T-cell (primary cell): ENCODE data around the gene MCAM. TPM values are rescaled to one million over a fixed set of nuclear protein-coding genes. Genes with fewer than 3 reads are reported as not detected.

Source experiments
- ATAC-seq, 4 experiments: fragments of 200-7000 bp in 3 of 4; fragments of 150-1000 bp in 1 of 4; cut with Tn5 transposase; replicated peaks in 1 of 4; 1 replicate in 3 of 4; 2 replicates in 1 of 4; pipeline ENCODE4 v1.10.0; 2021; ENCODE audit warnings: moderate library complexity in 3 of 4, mild to moderate bottlenecking in 2 of 4, moderate number of reproducible peaks in 1 of 4
- CTCF ChIA-PET, 2 donors: fragments of 300-600 bp; sonication (Branson Sonifier 250); formaldehyde crosslinking; loops; one replicate each; lab custom pipeline; 2022; ENCODE audit warnings: antibody characterized with exemption in 2 of 2; lab: Charles Lee
- POLR2A ChIA-PET, 2 donors: fragments of 300-600 bp; sonication (Branson Sonifier 250); formaldehyde crosslinking; loops; one replicate each; lab custom pipeline; 2022; ENCODE audit warnings: antibody characterized with exemption in 2 of 2; lab: Charles Lee
- DNase-seq, 35 experiments: peaks; one replicate each; pipeline versions ENCODE4 v3.0.0 to v3.0.0-alpha.2; 2013 to 2023
- H3K27ac ChIP-seq: one replicate; pipeline ENCODE4 v1.5.1; 2013; ENCODE audit warnings: low read length
- H3K27me3 ChIP-seq, 2 experiments: replicated peaks in 1 of 2; 1 replicate in 1 of 2; 2 replicates in 1 of 2; pipeline versions ENCODE4 v1.6.1 to v1.7.0; 2013; ENCODE audit warnings: low read length in 1 of 2, mixed read lengths in 1 of 2; ENCODE audit not compliant: control insufficient read depth in 2 of 2, insufficient read depth in 2 of 2; ENCODE audit errors: extremely low read depth in 1 of 2
- H3K36me3 ChIP-seq, 2 donors: 1 replicate in 1 of 2; 2 replicates in 1 of 2; pipeline versions ENCODE4 v1.6.1 to v1.7.0; 2013; ENCODE audit warnings: low read length in 1 of 2; ENCODE audit not compliant: control insufficient read depth in 2 of 2, insufficient read depth in 1 of 2; ENCODE audit errors: extremely low read depth in 1 of 2
- H3K4me1 ChIP-seq, 2 experiments: 1 replicate in 1 of 2; 2 replicates in 1 of 2; pipeline versions ENCODE4 v1.6.1 to v1.7.0; 2013; ENCODE audit warnings: low read length in 2 of 2, mixed read lengths in 1 of 2; ENCODE audit not compliant: insufficient read depth in 2 of 2, control insufficient read depth in 1 of 2; ENCODE audit errors: extremely low read depth in 1 of 2
- H3K4me3 ChIP-seq, 2 donors: 1 replicate in 1 of 2; 2 replicates in 1 of 2; pipeline versions ENCODE4 v1.5.1 to v1.7.0; 2013; ENCODE audit warnings: mild to moderate bottlenecking in 2 of 2, low read length in 1 of 2, moderate library complexity in 1 of 2; ENCODE audit not compliant: control insufficient read depth in 1 of 2; ENCODE audit errors: extremely low read depth in 1 of 2
- H3K9me3 ChIP-seq: 2 replicates; pipeline ENCODE4 v1.7.0; 2013
- H3K27ac Mint-ChIP-seq, 2 donors: one replicate each; pipeline ENCODE4 v1.8.0; 2020 to 2021; ENCODE audit warnings: mild to moderate bottlenecking in 2 of 2, mixed read lengths in 2 of 2
- H3K27me3 Mint-ChIP-seq, 2 donors: one replicate each; pipeline ENCODE4 v1.8.0; 2021 to 2022; ENCODE audit warnings: mixed read lengths in 2 of 2
- H3K36me3 Mint-ChIP-seq: one replicate; pipeline ENCODE4 v1.8.0; 2021; ENCODE audit warnings: mixed read lengths
- H3K4me1 Mint-ChIP-seq, 3 donors: one replicate each; pipeline ENCODE4 v1.8.0; 2020 to 2022; ENCODE audit warnings: mixed read lengths in 3 of 3, mild to moderate bottlenecking in 1 of 3
- H3K4me3 Mint-ChIP-seq, 3 donors: one replicate each; pipeline ENCODE4 v1.8.0; 2020 to 2022; ENCODE audit warnings: mild to moderate bottlenecking in 3 of 3, mixed read lengths in 3 of 3, moderate library complexity in 3 of 3
- H3K9me3 Mint-ChIP-seq, 3 donors: one replicate each; pipeline ENCODE4 v1.8.0; 2020 to 2022; ENCODE audit warnings: mixed read lengths in 3 of 3
- WGBS: methylation state at CpG from one replicate; pipeline ENCODE4 v1.1.5; 2013; ENCODE audit warnings: missing lambda C conversion rate; ENCODE audit not compliant: insufficient coverage; 5-methylcytosine and 5-hydroxymethylcytosine counted together
- total RNA-seq, 35 experiments: library from RNA in 6 of 35; stranded (reverse) in 6 of 35; fragments of 120-200 nt in 1 of 35; gene quantifications; one replicate each; pipeline versions ENCODE4 v1.2.1 to v1.2.4 and lab custom pipeline; 2013 to 2026

Gene MCAM
- total RNA-seq, 5 donors from 2014 or later (not counting 1 experiment from before 2014, with no cell fraction given) = 0.50 to 10.2 (median 0.76) TPM

- Mint-ChIP-seq H3K4me1 (peaks cover 8 to 16% (median 9%) of the 10 kb centered on the region in 3 donors), H3K9me3 (no peaks in the 10 kb centered on the region), H3K27me3 (peaks cover 25 to 40% of the 10 kb centered on the region in 2 donors), H3K27ac (no peak overlapping the region), H3K4me3 (peak overlapping the region; percentile 1 to 67 (median 39)), H3K36me3 (no peaks in the 10 kb centered on the region)
- no peak for ATAC-seq
- Histone ChIP-seq H3K4me1 (peaks cover 0 to 14% of the 10 kb centered on the region in 2 experiments), H3K27me3 (peaks cover 12 to 46% of the 10 kb centered on the region in 2 experiments), H3K9me3 (no peaks in the 10 kb centered on the region), H3K27ac (no peak overlapping the region), H3K4me3 (no peak overlapping the region), H3K36me3 (no peaks in the 10 kb centered on the region)
- DNase-seq = no peak
- POLR2A ChIA-PET = interaction anchor here in 1 of 2 donors (0.5 kb wide), 1 partner anchor 149 kb away, joined by 6 read pairs; no protein-coding TSS in a partner anchor
- 70% methylated on average over 2 of the region's 11 CpGs for WGBS
- CTCF ChIA-PET = interaction anchor here in 1 of 2 donors (0.5 to 2.1 kb wide), 4 partner anchors 14 to 506 kb away, joined by 3 to 5 read pairs (median 4); no protein-coding TSS in a partner anchor
These were observed 45.2 kb upstream of the MCAM start for GRCh38 chr11:119361941-119362725.

GRCh38 chr11:119361056-119361787, 44.3 kb upstream of the MCAM start:
- ATAC-seq = no peak
- Mint-ChIP-seq H3K27me3 (peaks cover 15 to 33% of the 10 kb centered on the region in 2 donors), H3K4me1 (peaks cover 9 to 19% (median 15%) of the 10 kb centered on the region in 3 donors), H3K36me3 (no peaks in the 10 kb centered on the region), H3K27ac (no peak overlapping the region), H3K9me3 (no peaks in the 10 kb centered on the region), H3K4me3 (no peak overlapping the region)
- Histone ChIP-seq H3K27me3 (peaks cover 12 to 43% of the 10 kb centered on the region in 2 experiments), H3K4me1 (peaks cover 0 to 21% of the 10 kb centered on the region in 2 experiments), H3K4me3 (no peak overlapping the region), H3K9me3 (no peaks in the 10 kb centered on the region), H3K36me3 (no peaks in the 10 kb centered on the region), H3K27ac (no peak overlapping the region)
- WGBS = 73% methylated on average over 6 of the region's 8 CpGs
- DNase-seq = no peak
- CTCF ChIA-PET = interaction anchor here (0.6 to 2.1 kb wide), 6 partner anchors 12 to 372 kb away, joined by 3 to 5 read pairs (median 4); no protein-coding TSS in a partner anchor
- POLR2A ChIA-PET = interaction anchor here in 1 of 2 donors (0.6 kb wide), 1 partner anchor 23 kb away, joined by 8 read pairs; no protein-coding TSS in a partner anchor

GRCh38 chr11:119359365-119360214, 42.7 kb upstream of the MCAM start:
- Histone ChIP-seq H3K36me3 (no peaks in the 10 kb centered on the region), H3K9me3 (no peaks in the 10 kb centered on the region), H3K27ac (no peak overlapping the region), H3K4me3 (no peak overlapping the region), H3K4me1 (peaks cover 0 to 23% of the 10 kb centered on the region in 2 experiments), H3K27me3 (peaks cover 5 to 39% of the 10 kb centered on the region in 2 experiments)
- Mint-ChIP-seq H3K27ac (no peak overlapping the region), H3K4me1 (peaks cover 7 to 18% (median 12%) of the 10 kb centered on the region in 3 donors), H3K27me3 (peaks cover 5 to 23% of the 10 kb centered on the region in 2 donors), H3K9me3 (no peaks in the 10 kb centered on the region), H3K4me3 (no peak overlapping the region), H3K36me3 (no peaks in the 10 kb centered on the region)
- WGBS = 89% methylated on average over 8 of the region's 10 CpGs
- DNase-seq (no peak), ATAC-seq (no peak)
- POLR2A ChIA-PET = no interaction called here
- CTCF ChIA-PET = interaction anchor here in 1 of 2 donors (0.6 to 1.1 kb wide), 3 partner anchors 7 to 21 kb away, joined by 3 to 4 read pairs (median 3); no protein-coding TSS in a partner anchor

- H3K36me3 Mint-ChIP-seq = no peaks in the 10 kb centered on the region
- H3K27me3 ChIP-seq = peaks cover 6 to 34% of the 10 kb centered on the region in 2 experiments
- H3K27ac ChIP-seq = no peak overlapping the region
- POLR2A ChIA-PET = interaction anchor here in 1 of 2 donors (0.6 kb wide), 1 partner anchor 310 kb away, joined by 6 read pairs; no protein-coding TSS in a partner anchor
- DNase-seq (no peak), ATAC-seq (no peak)
- peaks cover 11 to 22% of the 10 kb centered on the region in 2 donors for H3K27me3 Mint-ChIP-seq
- no peaks in the 10 kb centered on the region for H3K36me3 ChIP-seq
- 0% methylated on average over 1 of the region's 13 CpGs for WGBS
- CTCF ChIA-PET = interaction anchor here (0.6 to 2.8 kb wide), 12 partner anchors 8 to 646 kb away, joined by 3 to 21 read pairs (median 10); partner anchors contain the start of gene USP2 (in 2 of the 2)
- H3K9me3 Mint-ChIP-seq = no peaks in the 10 kb centered on the region
- H3K4me1 Mint-ChIP-seq = peaks cover 2 to 9% (median 7%) of the 10 kb centered on the region in 3 donors
- no peaks in the 10 kb centered on the region for H3K9me3 ChIP-seq
- peak overlapping the region; percentile 56 to 81 (median 70) for H3K4me3 Mint-ChIP-seq
- peaks cover 0 to 11% of the 10 kb centered on the region in 2 experiments for H3K4me1 ChIP-seq
- H3K27ac Mint-ChIP-seq = no peak overlapping the region
- peak overlapping the region; percentile 47 to 97 for H3K4me3 ChIP-seq
These were observed 40.1 kb upstream of the MCAM start for GRCh38 chr11:119357074-119357473.

GRCh38 chr11:119356349-119357031, 39.6 kb upstream of the MCAM start:
- Histone ChIP-seq H3K4me3 (peak overlapping the region; percentile 47 to 97), H3K27ac (no peak overlapping the region), H3K9me3 (no peaks in the 10 kb centered on the region), H3K27me3 (peaks cover 5 to 37% of the 10 kb centered on the region in 2 experiments), H3K36me3 (no peaks in the 10 kb centered on the region), H3K4me1 (peaks cover 0 to 11% of the 10 kb centered on the region in 2 experiments)
- peaks cover 2 to 9% (median 7%) of the 10 kb centered on the region in 3 donors for H3K4me1 Mint-ChIP-seq
- DNase-seq (peak; percentile 42 to 85 (median 66)), ATAC-seq (peak; percentile 92 to 96 (median 94))
- CTCF ChIA-PET = interaction anchor here (0.6 to 2.8 kb wide), 22 partner anchors 8 to 647 kb away, joined by 3 to 21 read pairs (median 4); partner anchors contain the start of genes USP2 (in 2 of the 2) and NECTIN1 (in 1 of the 2)
- POLR2A ChIA-PET = no interaction called here
- H3K27ac Mint-ChIP-seq = peak overlapping the region in 1 of 2 donors; percentile 16
- H3K4me3 Mint-ChIP-seq = peak overlapping the region; percentile 81 to 89 (median 83)
- no peaks in the 10 kb centered on the region for H3K9me3 Mint-ChIP-seq
- H3K27me3 Mint-ChIP-seq = peaks cover 15 to 20% of the 10 kb centered on the region in 2 donors
- WGBS = 1% methylated on average over 47 of the region's 54 CpGs
- H3K36me3 Mint-ChIP-seq = no peaks in the 10 kb centered on the region
